PC-9 (cell line): ENCODE results near the gene DYNLL2.
"Not testable (repeated sequence)": the region's sequence is repeated elsewhere in the genome, so short reads cannot be mapped to it uniquely, and the experiment has no call there.

Experiments
- EZH2 ChIP-seq: fragments of 200-600 bp; sonication (generic); IDR thresholded peaks from 2 replicates; pipeline ENCODE4 v1.8.0; 2017; ENCODE audit warnings: antibody characterized with exemption, low read depth
- TF ChIP-seq, protein P1 (sequence below): fragments of 200-600 bp; sonication (generic); conservative IDR thresholded peaks from 2 replicates; pipeline ENCODE4 v1.6.1; 2017; ENCODE audit warnings: mixed run types, antibody characterized with exemption, mild to moderate bottlenecking, moderate library complexity

DNA sequence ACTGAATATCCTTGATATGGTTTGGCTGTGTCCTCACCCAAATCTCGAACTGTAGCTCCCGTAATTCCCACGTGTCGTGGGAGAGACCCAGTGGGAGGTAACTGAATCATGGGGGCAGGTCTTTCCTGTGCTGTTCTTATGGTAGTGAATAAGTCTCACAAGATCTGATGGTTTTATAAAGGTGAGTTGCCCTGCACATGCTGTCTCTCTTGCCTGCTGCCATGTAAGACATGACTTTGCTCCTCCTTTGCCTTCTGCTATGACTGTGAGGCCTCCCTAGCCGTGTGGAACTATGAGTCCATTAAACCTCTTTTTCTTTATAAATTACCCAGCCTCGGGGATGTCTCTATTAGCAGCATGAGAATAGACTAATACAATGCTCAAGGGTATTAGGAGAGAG is 39.0 kb upstream of the DYNLL2 start:
- TF ChIP-seq, protein P1, sequence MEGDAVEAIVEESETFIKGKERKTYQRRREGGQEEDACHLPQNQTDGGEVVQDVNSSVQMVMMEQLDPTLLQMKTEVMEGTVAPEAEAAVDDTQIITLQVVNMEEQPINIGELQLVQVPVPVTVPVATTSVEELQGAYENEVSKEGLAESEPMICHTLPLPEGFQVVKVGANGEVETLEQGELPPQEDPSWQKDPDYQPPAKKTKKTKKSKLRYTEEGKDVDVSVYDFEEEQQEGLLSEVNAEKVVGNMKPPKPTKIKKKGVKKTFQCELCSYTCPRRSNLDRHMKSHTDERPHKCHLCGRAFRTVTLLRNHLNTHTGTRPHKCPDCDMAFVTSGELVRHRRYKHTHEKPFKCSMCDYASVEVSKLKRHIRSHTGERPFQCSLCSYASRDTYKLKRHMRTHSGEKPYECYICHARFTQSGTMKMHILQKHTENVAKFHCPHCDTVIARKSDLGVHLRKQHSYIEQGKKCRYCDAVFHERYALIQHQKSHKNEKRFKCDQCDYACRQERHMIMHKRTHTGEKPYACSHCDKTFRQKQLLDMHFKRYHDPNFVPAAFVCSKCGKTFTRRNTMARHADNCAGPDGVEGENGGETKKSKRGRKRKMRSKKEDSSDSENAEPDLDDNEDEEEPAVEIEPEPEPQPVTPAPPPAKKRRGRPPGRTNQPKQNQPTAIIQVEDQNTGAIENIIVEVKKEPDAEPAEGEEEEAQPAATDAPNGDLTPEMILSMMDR = not testable (repeated sequence)
- TF ChIP-seq EZH2 = not testable (repeated sequence)
